SK-N-SH (cell line): ENCODE measurements around the gene ENTREP3. TPM values are rescaled to one million over a fixed set of nuclear protein-coding genes. Genes with fewer than 3 reads are reported as not detected.

Source experiments
- CTCF ChIP-seq: fragments of 200-600 bp; sonication (generic); IDR thresholded peaks from 2 replicates; pipeline ENCODE4 v1.6.1; 2017; ENCODE audit warnings: antibody characterized with exemption, mild to moderate bottlenecking, moderate library complexity
- GABPA ChIP-seq: IDR thresholded peaks from 2 replicates; pipeline ENCODE4 v1.4.0; 2012; ENCODE audit warnings: low read depth, mild to moderate bottlenecking
- GATA2 ChIP-seq: sonication (generic); formaldehyde crosslinking; IDR thresholded peaks from 2 replicates; pipeline ENCODE4 v1.5.0; 2020; ENCODE audit warnings: mild to moderate bottlenecking, missing genetic modification reagents
- JUND ChIP-seq: IDR thresholded peaks from 2 replicates; pipeline ENCODE4 v1.4.0; 2012
- MAX ChIP-seq: IDR thresholded peaks from 2 replicates; pipeline ENCODE4 v1.4.0; 2012; ENCODE audit warnings: low read depth
- MXI1 ChIP-seq: IDR thresholded peaks from 2 replicates; pipeline ENCODE4 v1.6.1; 2012; ENCODE audit warnings: mild to moderate bottlenecking, low read depth, low read length, improper control_type of control experiment
- NFIC ChIP-seq: IDR thresholded peaks from 2 replicates; pipeline ENCODE4 v1.4.0; 2012; ENCODE audit warnings: borderline replicate concordance
- PBX3 ChIP-seq: IDR thresholded peaks from 2 replicates; pipeline ENCODE4; 2012
- POLR2AphosphoS5 ChIP-seq: IDR thresholded peaks from 2 replicates; pipeline ENCODE4 v1.6.1; 2012; ENCODE audit warnings: low read depth, low read length
- RCOR1 ChIP-seq: fragments of 150-350 bp; IDR thresholded peaks from 2 replicates; pipeline ENCODE4 v1.6.1; 2017; ENCODE audit warnings: antibody characterized with exemption, low read length
- REST ChIP-seq: IDR thresholded peaks from 2 replicates; pipeline ENCODE4 v1.6.1; 2012; ENCODE audit warnings: mild to moderate bottlenecking, low read depth, low read length, moderate library complexity
- RFX5 ChIP-seq: IDR thresholded peaks from 2 replicates; pipeline ENCODE4 v1.6.1; 2012; ENCODE audit warnings: mild to moderate bottlenecking, improper control_type of control experiment, low read length
- RXRA ChIP-seq: IDR thresholded peaks from 2 replicates; pipeline ENCODE4 v1.4.0; 2012; ENCODE audit warnings: low read depth, mild to moderate bottlenecking, borderline replicate concordance
- SIN3A ChIP-seq: IDR thresholded peaks from 2 replicates; pipeline ENCODE4 v1.6.1; 2012; ENCODE audit warnings: low read depth, mild to moderate bottlenecking, low read length, moderate library complexity, borderline replicate concordance
- TEAD4 ChIP-seq: IDR thresholded peaks from 2 replicates; pipeline ENCODE4 v1.4.0; 2012; ENCODE audit warnings: mild to moderate bottlenecking, borderline replicate concordance; ENCODE audit not compliant: insufficient read depth
- USF2 ChIP-seq: fragments of 150-350 bp; IDR thresholded peaks from 2 replicates; pipeline ENCODE4 v1.6.1; 2017; ENCODE audit warnings: antibody characterized with exemption, low read length, low read depth, borderline replicate concordance
- ZBTB33 ChIP-seq: IDR thresholded peaks from 2 replicates; pipeline ENCODE4 v1.4.0; 2012; ENCODE audit warnings: low read depth, borderline replicate concordance
- polyA plus RNA-seq, 3 experiments: library from polyadenylated mRNA; depleted of rRNA; stranded (reverse); fragments of >200 nt; gene quantifications; 2 replicates each; pipeline ENCODE4 v1.2.3, GENCODE V29; 2012

Gene ENTREP3
- polyA plus RNA-seq, 1 of the 3 experiments (the other 2 are of a cell fraction) = 30.6 TPM

- TF ChIP-seq REST (peak; percentile 7; the same call in 1 of the 2 replicates), POLR2AphosphoS5 (peak; percentile 97), RFX5 (no peak), GATA2 (CRISPR knock-in tag) (no peak), RCOR1 (no peak), CTCF (0 out of 2 replicates have a peak, but pooled peaks have one; percentile 1), MXI1 (peak; percentile 83), USF2 (peak; percentile 94), RXRA (no peak), TEAD4 (no peak), MAX (peak; percentile 71), SIN3A (peak; percentile 93), NFIC (no peak), GABPA (peak; percentile 84), JUND (peak; percentile 10; the same call in 1 of the 2 replicates), PBX3 (peak; percentile 75), ZBTB33 (peak; percentile 91)
Measured at GRCh38 chr1:155261852-155262673, 6.8 kb upstream of the ENTREP3 start, which contains the start of gene SCAMP3 (continued).
